ENCODE results near the gene CENPV. TPM values are rescaled to one million over a fixed set of nuclear protein-coding genes. Genes with fewer than 3 reads are reported as not detected.

Gene CENPV
- total and polyA plus RNA-seq, 10 of the 15 experiments (the other 5 are each of a cell fraction or from before 2014, with no cell fraction given), result 22.5 to 98.6 (median 80.8) TPM

DNA sequence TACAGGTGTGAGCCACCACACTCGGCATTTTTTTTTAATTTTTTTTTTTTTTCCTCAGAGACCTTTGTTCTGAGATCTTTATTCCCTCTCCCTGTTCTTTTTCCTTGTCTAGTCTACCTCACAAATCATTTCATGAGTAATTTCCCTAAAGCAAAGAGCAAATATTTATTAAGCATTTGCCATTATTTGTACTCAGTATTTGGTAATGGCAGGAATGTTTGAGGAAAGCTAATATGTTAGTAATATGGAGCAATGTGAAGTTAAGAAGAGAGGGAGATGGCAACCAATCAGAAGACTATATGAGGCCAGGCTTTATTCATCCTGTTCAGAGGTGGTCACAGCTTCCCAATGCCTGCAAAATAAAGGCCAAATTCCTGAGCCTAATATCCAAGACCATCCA, 13.3 kb downstream of the CENPV start:
- DNase-seq (ENCODE audit: low read depth, low spot score) (no peak), ATAC-seq (no peak)

DNA sequence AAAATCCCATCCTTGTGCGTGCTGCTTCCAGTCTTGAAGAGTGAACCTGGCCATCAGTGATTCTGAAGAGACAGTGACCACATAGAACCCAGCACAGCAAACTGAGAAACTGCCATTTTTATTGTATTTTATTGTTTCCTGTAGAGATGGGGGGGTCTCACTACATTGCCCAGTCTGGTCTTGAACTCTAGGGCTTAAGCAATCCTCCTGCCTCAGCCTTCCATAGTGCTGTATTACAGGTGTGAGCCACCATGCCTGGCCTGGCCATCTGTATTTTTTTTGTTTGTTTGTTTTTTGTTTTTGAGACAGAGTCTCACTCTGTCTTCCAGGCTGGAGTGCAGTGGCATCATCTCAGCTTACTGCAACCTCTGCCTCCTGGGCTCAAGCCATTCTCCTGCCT, 13.9 kb downstream of the CENPV start:
- WGBS (ENCODE audit: insufficient coverage, insufficient replicate concordance, low lambda C conversion rate, missing lambda C conversion rate), result 100% methylated on average over 1 of the region's 1 CpG
- POLR2A ChIA-PET, result interaction anchor here (0.6 kb wide), 2 partner anchors 36 to 910 kb away, joined by 3 to 4 read pairs; no protein-coding TSS in a partner anchor

More for the DNA sequence above, 13.3 kb downstream of the CENPV start:
- RAD21 ChIA-PET (ENCODE audit: unreplicated experiment), result no interaction called here
- BruUV-seq (replicated peaks), result no TSS peak
- CTCF ChIA-PET, result no interaction called here
- Histone ChIP-seq H3K27ac (ENCODE audit: control insufficient read depth, insufficient read depth) (no peak overlapping the region), H3K4me1 (ENCODE audit: control insufficient read depth, insufficient read depth, low read length) (no peaks in the 10 kb centered on the region), H2AFZ (ENCODE audit: control insufficient read depth, low read depth, low read length) (no peak overlapping the region), H3K4me3 (no peak overlapping the region), H3K9ac (ENCODE audit: control insufficient read depth, insufficient read depth, low read length) (no peak overlapping the region), H4K20me1 (ENCODE audit: control insufficient read depth, insufficient read depth) (no peaks in the 10 kb centered on the region), H3K36me3 (ENCODE audit: control insufficient read depth in 2 of 2, insufficient read depth in 2 of 2, low read length in 1 of 2) (peaks cover 2 to 4% of the 10 kb centered on the region in 2 experiments; a peak in 2 of 4 replicates), H3K79me2 (ENCODE audit: control insufficient read depth, insufficient read depth, low read length) (no peaks in the 10 kb centered on the region), H3K9me3 (replicated peaks; ENCODE audit: control insufficient read depth, insufficient read depth, low read length) (no peaks in the 10 kb centered on the region), H3K4me2 (ENCODE audit: control insufficient read depth, insufficient read depth) (no peak overlapping the region), H3K27me3 (replicated peaks in 1 of 2; ENCODE audit: control insufficient read depth in 2 of 2, insufficient read depth in 2 of 2, low read length in 1 of 2) (no peaks in the 10 kb centered on the region)
- SMC1A ChIA-PET (ENCODE audit: uncharacterized antibody, unreplicated experiment), result no interaction called here
- in situ Hi-C loops (cut with MboI) (no loop called here), intact Hi-C loops (cut with micrococcal nuclease; ENCODE audit: unreplicated experiment) (no loop called here)
- POLR2A ChIA-PET, result interaction anchor here (0.6 to 0.7 kb wide), 4 partner anchors 37 to 910 kb away, joined by 3 to 4 read pairs (median 4); no protein-coding TSS in a partner anchor
- no peak for FAIRE-seq
- 100% methylated on average over 1 of the region's 1 CpG for WGBS (ENCODE audit: insufficient coverage, insufficient replicate concordance, low lambda C conversion rate, missing lambda C conversion rate)
- TF ChIP-seq BHLHE40 (IDR thresholded peaks at IDR 0.05; ENCODE audit: borderline replicate concordance in 1 of 2, low read depth in 2 of 2, low read length in 1 of 2) (no peak), ZNF622 (IDR thresholded peaks at IDR 0.05) (no peak)

More for the DNA sequence above, 13.9 kb downstream of the CENPV start:
- Histone ChIP-seq H3K9me3 (replicated peaks; ENCODE audit: control insufficient read depth, insufficient read depth, low read length) (no peaks in the 10 kb centered on the region), H2AFZ (ENCODE audit: control insufficient read depth, low read depth, low read length) (no peak overlapping the region), H3K4me2 (ENCODE audit: control insufficient read depth, insufficient read depth) (no peak overlapping the region), H3K36me3 (ENCODE audit: control insufficient read depth in 2 of 2, insufficient read depth in 2 of 2, low read length in 1 of 2) (peaks cover 2 to 4% of the 10 kb centered on the region in 2 experiments; a peak in 2 of 4 replicates), H3K27ac (ENCODE audit: control insufficient read depth, insufficient read depth) (no peak overlapping the region), H3K4me1 (ENCODE audit: control insufficient read depth, insufficient read depth, low read length) (no peaks in the 10 kb centered on the region), H4K20me1 (ENCODE audit: control insufficient read depth, insufficient read depth) (no peaks in the 10 kb centered on the region), H3K79me2 (ENCODE audit: control insufficient read depth, insufficient read depth, low read length) (no peaks in the 10 kb centered on the region), H3K9ac (ENCODE audit: control insufficient read depth, insufficient read depth, low read length) (no peak overlapping the region), H3K27me3 (replicated peaks in 1 of 2; ENCODE audit: control insufficient read depth in 2 of 2, insufficient read depth in 2 of 2, low read length in 1 of 2) (no peaks in the 10 kb centered on the region), H3K4me3 (no peak overlapping the region)
- in situ Hi-C loops (cut with MboI) (no loop called here), intact Hi-C loops (cut with micrococcal nuclease; ENCODE audit: unreplicated experiment) (no loop called here)
- CTCF ChIA-PET, result no interaction called here
- DNase-seq (ENCODE audit: low read depth, low spot score) (no peak), FAIRE-seq (no peak), ATAC-seq (no peak)
- TF ChIP-seq KLF5 (IDR thresholded peaks at IDR 0.05; ENCODE audit: partially characterized antibody) (no peak), CHD4 (IDR thresholded peaks at IDR 0.05) (no peak), TCF12 (IDR thresholded peaks at IDR 0.05; ENCODE audit: low read depth, low read length) (no peak), CHD1 (IDR thresholded peaks at IDR 0.05; ENCODE audit: low read depth, low read length) (no peak), RAD51 (IDR thresholded peaks at IDR 0.05) (no peak), SP1 (IDR thresholded peaks at IDR 0.05; ENCODE audit: low read depth, low read length) (no peak), RAD21 (IDR thresholded peaks at IDR 0.05; ENCODE audit: insufficient read depth, low read depth, low read length) (no peak), DPF2 (IDR thresholded peaks at IDR 0.05) (no peak), PML (IDR thresholded peaks at IDR 0.05; ENCODE audit: low read length) (no peak)
- TF ChIP-seq, protein P1, sequence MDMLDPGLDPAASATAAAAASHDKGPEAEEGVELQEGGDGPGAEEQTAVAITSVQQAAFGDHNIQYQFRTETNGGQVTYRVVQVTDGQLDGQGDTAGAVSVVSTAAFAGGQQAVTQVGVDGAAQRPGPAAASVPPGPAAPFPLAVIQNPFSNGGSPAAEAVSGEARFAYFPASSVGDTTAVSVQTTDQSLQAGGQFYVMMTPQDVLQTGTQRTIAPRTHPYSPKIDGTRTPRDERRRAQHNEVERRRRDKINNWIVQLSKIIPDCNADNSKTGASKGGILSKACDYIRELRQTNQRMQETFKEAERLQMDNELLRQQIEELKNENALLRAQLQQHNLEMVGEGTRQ (IDR thresholded peaks at IDR 0.05; ENCODE audit: borderline replicate concordance, low read depth, low read length), result no peak
- TF ChIP-seq, protein P2, sequence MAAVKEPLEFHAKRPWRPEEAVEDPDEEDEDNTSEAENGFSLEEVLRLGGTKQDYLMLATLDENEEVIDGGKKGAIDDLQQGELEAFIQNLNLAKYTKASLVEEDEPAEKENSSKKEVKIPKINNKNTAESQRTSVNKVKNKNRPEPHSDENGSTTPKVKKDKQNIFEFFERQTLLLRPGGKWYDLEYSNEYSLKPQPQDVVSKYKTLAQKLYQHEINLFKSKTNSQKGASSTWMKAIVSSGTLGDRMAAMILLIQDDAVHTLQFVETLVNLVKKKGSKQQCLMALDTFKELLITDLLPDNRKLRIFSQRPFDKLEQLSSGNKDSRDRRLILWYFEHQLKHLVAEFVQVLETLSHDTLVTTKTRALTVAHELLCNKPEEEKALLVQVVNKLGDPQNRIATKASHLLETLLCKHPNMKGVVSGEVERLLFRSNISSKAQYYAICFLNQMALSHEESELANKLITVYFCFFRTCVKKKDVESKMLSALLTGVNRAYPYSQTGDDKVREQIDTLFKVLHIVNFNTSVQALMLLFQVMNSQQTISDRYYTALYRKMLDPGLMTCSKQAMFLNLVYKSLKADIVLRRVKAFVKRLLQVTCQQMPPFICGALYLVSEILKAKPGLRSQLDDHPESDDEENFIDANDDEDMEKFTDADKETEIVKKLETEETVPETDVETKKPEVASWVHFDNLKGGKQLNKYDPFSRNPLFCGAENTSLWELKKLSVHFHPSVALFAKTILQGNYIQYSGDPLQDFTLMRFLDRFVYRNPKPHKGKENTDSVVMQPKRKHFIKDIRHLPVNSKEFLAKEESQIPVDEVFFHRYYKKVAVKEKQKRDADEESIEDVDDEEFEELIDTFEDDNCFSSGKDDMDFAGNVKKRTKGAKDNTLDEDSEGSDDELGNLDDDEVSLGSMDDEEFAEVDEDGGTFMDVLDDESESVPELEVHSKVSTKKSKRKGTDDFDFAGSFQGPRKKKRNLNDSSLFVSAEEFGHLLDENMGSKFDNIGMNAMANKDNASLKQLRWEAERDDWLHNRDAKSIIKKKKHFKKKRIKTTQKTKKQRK (IDR thresholded peaks at IDR 0.05; ENCODE audit: low read depth, low read length), result no peak
- TF ChIP-seq, protein P3, sequence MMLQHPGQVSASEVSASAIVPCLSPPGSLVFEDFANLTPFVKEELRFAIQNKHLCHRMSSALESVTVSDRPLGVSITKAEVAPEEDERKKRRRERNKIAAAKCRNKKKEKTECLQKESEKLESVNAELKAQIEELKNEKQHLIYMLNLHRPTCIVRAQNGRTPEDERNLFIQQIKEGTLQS (IDR thresholded peaks at IDR 0.05; ENCODE audit: borderline replicate concordance, extremely low read depth, low read depth, low read length), result no peak
- RAD21 ChIA-PET (ENCODE audit: unreplicated experiment), result no interaction called here
- no TSS peak for BruUV-seq (replicated peaks)
- SMC1A ChIA-PET (ENCODE audit: uncharacterized antibody, unreplicated experiment), result interaction anchor here (1.1 to 1.3 kb wide), 2 partner anchors 11 to 13 kb away, joined by 3 read pairs; no protein-coding TSS in a partner anchor
